ENCODE data around the gene SLC39A11.

SLC39A11 gene

GRCh38 chr17:73039282-73039681, 53.2 kb downstream of the SLC39A11 start:
- DNase-seq, result no peak

- no peak for DNase-seq
These were observed 61.0 kb downstream of the SLC39A11 start for GRCh38 chr17:73031472-73031871.

- DNase-seq, result no peak
These were observed 61.5 kb downstream of the SLC39A11 start for GRCh38 chr17:73030995-73031394.

GRCh38 chr17:73030501-73030921, 62.0 kb downstream of the SLC39A11 start:
- no peak for DNase-seq

GRCh38 chr17:73029991-73030390, 62.5 kb downstream of the SLC39A11 start:
- DNase-seq, result no peak

GRCh38 chr17:73029021-73029420, 63.5 kb downstream of the SLC39A11 start:
- no peak for DNase-seq

- no peak for DNase-seq
These were observed 64.2 kb downstream of the SLC39A11 start for GRCh38 chr17:73028299-73028755.

- no peak for DNase-seq
These were observed 65.3 kb downstream of the SLC39A11 start for GRCh38 chr17:73027130-73027741.

GRCh38 chr17:73025041-73025560, 67.4 kb downstream of the SLC39A11 start:
- no peak for DNase-seq

GRCh38 chr17:73023759-73024158, 68.7 kb downstream of the SLC39A11 start:
- DNase-seq, result no peak

- DNase-seq, result no peak
These were observed 69.8 kb downstream of the SLC39A11 start for GRCh38 chr17:73022694-73023093.

GRCh38 chr17:73021771-73022170, 70.7 kb downstream of the SLC39A11 start:
- DNase-seq, result no peak

GRCh38 chr17:73020110-73020509, 72.4 kb downstream of the SLC39A11 start:
- no peak for DNase-seq

- DNase-seq, result no peak
These were observed 73.9 kb downstream of the SLC39A11 start for GRCh38 chr17:73018599-73018998.

- DNase-seq, result no peak
These were observed 74.8 kb downstream of the SLC39A11 start for GRCh38 chr17:73017658-73018057.

- no peak for DNase-seq
These were observed 76.7 kb downstream of the SLC39A11 start for GRCh38 chr17:73015722-73016276.

GRCh38 chr17:73013816-73014663, 78.4 kb downstream of the SLC39A11 start:
- peak; percentile 72 for DNase-seq

- DNase-seq, result peak; percentile 68
These were observed 79.2 kb downstream of the SLC39A11 start for GRCh38 chr17:73013301-73013700.

GRCh38 chr17:73011016-73011486, 81.4 kb downstream of the SLC39A11 start:
- no peak for DNase-seq

- DNase-seq, result no peak
These were observed 82.1 kb downstream of the SLC39A11 start for GRCh38 chr17:73010414-73010813.

- DNase-seq, result no peak
These were observed 85.1 kb downstream of the SLC39A11 start for GRCh38 chr17:73007407-73007806.

- DNase-seq, result no peak
These were observed 87.1 kb downstream of the SLC39A11 start for GRCh38 chr17:73005360-73005759.

GRCh38 chr17:73003487-73003886, 89.0 kb downstream of the SLC39A11 start:
- DNase-seq, result no peak

GRCh38 chr17:73000832-73001231, 91.7 kb downstream of the SLC39A11 start:
- DNase-seq, result no peak
